GM13976 (cell line): ENCODE measurements around the gene FAM25A.
A peak's percentile ranks its signal among the peaks of the same experiment; 100 is the strongest.
"Not testable (repeated sequence)": the region's sequence is repeated elsewhere in the genome, so short reads cannot be mapped to it uniquely, and the experiment has no call there.

ENCODE experiments used
- DNase-seq: peaks from one replicate; pipeline ENCODE4 v3.0.0; 2012; ENCODE audit warnings: low spot score
- in situ Hi-C: fragments of 300-500 bp; cut with MboI; formaldehyde crosslinking; loops from one replicate; pipeline ENCODE4 v1.12.0; 2022; ENCODE audit warnings: low sequenced_read_pairs, mixed read lengths, inconsistent platforms; ENCODE audit not compliant: unreplicated experiment
- TF ChIP-seq, protein P1 (sequence below): IDR thresholded peaks from 2 replicates; pipeline ENCODE4 v1.5.1; 2012; ENCODE audit warnings: borderline replicate concordance, mild to moderate bottlenecking; ENCODE audit not compliant: insufficient read depth; ENCODE audit errors: extremely low read depth, missing control alignments, control extremely low read depth

FAM25A gene

GRCh38 chr10:87020056-87020455, at the start of gene FAM25A:
Gene FAM25A, plus strand, starts transcription at chr10:87020294. Its CDS starts 31 bp downstream, at chr10:87020325.
- in situ Hi-C loops, DNase-seq: not testable (repeated sequence)

DNA sequence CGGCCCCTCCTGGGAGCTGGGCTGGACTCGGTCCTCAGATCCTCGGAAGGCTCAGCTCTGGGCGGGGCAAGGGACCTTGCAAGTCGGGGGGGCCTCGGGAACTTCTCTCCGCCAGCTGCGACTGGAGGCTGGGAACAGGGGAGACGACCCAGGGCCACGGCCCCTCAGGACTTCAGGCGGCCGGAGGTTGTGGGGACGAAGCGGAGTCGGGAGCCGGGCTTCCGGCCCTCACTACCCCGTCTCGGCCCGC, 49.2 kb upstream of the FAM25A start:
- TF ChIP-seq, protein P1, sequence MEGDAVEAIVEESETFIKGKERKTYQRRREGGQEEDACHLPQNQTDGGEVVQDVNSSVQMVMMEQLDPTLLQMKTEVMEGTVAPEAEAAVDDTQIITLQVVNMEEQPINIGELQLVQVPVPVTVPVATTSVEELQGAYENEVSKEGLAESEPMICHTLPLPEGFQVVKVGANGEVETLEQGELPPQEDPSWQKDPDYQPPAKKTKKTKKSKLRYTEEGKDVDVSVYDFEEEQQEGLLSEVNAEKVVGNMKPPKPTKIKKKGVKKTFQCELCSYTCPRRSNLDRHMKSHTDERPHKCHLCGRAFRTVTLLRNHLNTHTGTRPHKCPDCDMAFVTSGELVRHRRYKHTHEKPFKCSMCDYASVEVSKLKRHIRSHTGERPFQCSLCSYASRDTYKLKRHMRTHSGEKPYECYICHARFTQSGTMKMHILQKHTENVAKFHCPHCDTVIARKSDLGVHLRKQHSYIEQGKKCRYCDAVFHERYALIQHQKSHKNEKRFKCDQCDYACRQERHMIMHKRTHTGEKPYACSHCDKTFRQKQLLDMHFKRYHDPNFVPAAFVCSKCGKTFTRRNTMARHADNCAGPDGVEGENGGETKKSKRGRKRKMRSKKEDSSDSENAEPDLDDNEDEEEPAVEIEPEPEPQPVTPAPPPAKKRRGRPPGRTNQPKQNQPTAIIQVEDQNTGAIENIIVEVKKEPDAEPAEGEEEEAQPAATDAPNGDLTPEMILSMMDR = no peak
- no peak for DNase-seq
- in situ Hi-C loops = no loop called here

DNA sequence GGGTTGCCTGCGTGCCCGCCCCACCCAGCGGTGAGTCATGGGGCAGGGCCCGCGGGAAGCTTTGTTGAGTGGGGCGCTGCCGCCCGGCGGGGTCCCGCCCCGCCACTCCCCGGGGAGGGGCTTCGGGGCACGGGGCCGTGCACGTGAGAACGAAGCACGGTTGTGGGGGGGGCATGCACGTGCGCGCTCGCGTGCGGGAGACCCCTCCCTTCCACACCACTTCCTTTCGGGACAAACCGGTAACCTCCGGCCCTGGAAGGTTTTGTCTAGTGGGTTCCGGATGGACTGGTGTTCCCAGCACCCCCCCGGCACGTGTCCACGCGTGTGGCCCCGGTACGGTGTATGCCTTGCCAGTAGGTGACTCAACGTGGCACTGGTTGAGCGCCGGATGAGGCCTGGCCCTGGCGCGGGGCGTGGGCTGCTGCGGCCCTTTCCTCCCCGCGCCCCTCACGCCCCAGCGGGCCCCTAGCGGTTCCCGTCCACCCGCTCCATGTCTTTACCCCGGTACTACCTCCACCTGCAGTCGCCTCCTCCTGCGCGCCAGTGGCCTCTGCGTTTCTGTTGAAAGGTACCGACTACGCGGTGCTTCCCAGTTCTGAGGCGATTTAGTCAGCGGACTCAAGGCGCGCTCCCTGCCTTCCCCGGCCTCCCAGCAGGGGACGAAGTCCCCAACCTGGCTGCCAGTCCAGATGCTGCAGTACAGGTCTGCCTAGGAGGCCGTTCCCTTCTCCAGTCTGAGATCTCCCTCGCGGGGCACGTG, 48.7 kb upstream of the FAM25A start:
- TF ChIP-seq, protein P1 = no peak
- peak; percentile 89 for DNase-seq
- in situ Hi-C loops = no loop called here

DNA sequence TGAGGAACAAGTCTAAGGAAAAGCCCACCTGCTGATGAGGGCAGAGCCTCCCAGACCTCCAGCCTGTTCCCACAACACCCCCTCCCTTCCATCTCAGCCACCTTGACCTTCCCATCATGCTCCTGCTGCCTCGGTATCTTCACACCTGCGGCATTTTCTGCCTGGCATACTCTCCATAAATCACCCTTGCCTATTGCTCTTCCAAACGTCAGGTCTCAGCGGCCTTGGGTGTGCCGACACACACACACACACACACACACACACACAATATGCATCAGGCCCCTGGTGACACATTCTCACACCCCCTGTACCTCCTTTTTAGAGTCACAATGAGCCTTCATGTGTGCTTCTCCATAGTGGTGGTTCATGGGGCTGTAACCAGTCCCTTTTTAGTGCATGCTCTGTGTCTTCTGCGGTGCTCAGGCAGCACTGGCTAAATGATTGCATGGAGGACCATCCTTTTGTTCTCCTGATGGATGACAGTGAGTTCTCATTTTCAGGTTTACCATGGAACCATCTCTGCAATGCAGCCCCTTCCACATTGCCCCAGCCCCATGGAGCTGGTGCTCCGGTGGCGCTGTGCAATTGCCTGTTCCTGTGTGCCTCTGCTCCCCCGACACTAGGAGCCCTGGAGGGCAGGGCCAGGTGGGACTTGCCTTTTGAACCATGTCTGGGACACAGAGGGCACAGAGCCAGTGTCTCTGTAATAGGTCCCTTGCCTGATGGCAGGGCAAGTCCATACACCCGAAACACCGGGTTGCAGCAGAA, 47.3 kb upstream of the FAM25A start:
- TF ChIP-seq, protein P1 = no peak
- DNase-seq = no peak
- in situ Hi-C loops = no loop called here

GRCh38 chr10:86974484-86974883, 45.6 kb upstream of the FAM25A start:
- in situ Hi-C loops = no loop called here
- DNase-seq = no peak
- TF ChIP-seq, protein P1 = no peak

DNA sequence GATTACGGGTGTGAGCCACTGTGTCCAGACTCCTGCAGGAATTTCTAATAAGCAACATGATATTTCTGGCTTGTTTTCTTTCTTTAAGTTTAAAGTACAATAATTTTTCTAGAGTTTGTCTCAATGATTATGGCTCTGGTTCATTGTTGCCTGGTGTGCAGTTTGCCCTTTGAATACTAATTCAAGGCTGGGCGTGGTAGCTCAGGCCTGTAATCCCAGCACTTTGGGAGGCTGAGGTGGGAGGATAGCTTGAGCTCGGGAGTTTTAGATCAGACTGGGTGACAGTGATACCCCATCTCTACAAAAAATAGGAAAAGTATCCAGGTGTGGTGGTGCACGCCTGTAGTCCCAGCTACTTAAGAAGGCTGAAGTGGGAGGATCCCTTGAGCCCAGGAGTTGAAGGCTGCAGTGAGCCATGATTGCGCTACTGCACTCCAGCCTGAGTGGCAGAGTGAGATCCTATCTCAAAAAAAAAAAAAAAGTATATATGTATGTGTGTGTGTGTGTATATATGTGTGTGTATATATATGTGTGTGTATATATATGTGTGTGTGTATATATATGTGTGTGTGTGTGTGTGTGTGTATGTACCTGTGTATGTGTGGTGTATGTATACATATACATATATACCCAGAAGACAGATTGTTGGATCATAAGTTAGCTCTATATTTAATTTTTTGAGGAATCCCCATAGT, 43.6 kb upstream of the FAM25A start:
- TF ChIP-seq, protein P1 = no peak
- in situ Hi-C loops = no loop called here
- DNase-seq = no peak

DNA sequence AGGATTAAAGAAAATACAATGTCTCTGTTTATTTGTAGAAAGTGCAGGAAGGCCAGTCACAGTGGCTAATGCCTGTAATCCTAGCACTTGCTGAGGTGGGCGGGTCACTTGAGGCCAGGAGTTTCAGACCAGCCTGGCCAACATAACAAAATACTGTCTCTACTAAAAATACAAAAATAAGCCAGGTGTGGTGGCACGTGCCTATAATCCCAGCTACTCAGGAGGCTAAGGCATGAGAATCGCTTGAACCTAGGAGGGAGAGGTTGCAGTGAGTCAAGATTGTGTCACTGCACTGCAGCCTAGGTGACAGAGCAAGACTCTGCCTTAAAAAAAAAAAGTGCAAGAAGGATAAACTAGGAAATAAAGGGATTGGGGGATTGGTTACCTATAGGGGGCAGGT, 41.6 kb upstream of the FAM25A start:
- in situ Hi-C loops, DNase-seq: not testable (repeated sequence)
